ENCODE data around the gene DGKH.
A peak's percentile ranks its signal among the peaks of the same experiment; 100 is the strongest.
"Not testable (repeated sequence)": the region's sequence is repeated elsewhere in the genome, so short reads cannot be mapped to it uniquely, and the experiment has no call there.

The DGKH gene

DNA sequence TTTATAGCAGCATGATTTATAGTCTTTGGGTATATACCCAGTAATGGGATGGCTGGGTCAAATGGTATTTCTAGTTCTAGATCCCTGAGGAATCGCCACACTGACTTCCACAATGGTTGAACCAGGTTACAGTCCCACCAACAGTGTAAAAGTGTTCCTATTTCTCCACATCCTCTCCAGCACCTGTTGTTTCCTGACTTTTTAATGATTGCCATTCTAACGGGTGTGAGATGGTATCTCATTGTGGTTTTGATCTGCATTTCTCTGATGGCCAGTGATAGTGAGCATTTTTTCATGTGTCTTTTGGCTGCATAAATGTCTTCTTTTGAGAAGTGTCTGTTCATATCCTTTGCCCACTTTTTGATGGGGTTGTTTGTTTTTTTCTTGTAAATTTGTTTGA is 114.9 kb downstream of the DGKH start:
- not testable (repeated sequence) for DNase-seq (ENCODE audit: low read depth in 3 of 3)

DNA sequence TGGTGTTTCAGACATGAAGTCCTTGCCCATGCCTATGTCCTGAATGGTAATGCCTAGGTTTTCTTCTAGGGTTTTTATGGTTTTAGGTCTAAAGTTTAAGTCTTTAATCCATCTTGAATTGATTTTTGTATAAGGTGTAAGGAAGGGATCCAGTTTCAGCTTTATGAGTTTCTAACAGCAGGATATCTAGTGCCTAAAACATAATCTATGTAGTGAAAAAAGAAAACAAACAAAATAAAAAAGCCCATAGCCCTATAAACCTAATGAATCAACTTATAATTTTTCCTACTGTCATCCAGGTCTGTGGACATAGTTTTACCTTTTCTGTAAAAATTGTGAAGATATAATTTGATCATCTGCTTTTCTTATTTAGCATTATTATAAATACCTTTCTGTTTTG is 115.5 kb downstream of the DGKH start:
- not testable (repeated sequence) for DNase-seq (ENCODE audit: low read depth in 3 of 3)

DNA sequence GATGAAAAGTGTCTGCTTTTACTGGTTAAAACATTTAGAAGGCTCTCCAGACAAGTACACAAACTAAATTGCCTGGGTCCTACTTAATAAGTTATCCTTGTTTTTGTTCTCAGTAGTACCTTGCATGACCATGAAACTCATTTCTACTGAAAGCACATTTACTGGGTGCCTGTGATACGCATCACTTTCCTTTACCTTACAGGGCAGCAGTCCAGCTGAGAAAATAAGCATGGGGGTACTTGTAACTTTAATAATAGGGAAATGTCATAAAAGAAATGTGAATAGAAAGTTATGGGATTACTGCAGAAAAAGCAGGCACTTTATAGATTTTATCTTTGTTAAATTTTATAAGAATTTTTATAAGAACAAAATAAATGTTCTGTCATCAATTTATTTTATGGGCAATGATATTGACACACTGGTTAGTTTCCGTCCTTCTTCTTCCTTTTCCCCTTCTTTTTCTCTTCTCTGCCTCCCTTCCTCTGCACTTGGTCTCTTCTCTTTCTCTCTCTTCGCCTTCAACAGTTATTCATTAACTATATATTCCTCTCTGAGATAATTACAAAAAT is 116.2 kb downstream of the DGKH start:
- DNase-seq (ENCODE audit: low read depth in 3 of 3): no peak

GRCh38 chr13:42168496-42168895 is 120.0 kb downstream of the DGKH start:
- no peak for DNase-seq (ENCODE audit: low read depth in 3 of 3)

- no peak for DNase-seq (ENCODE audit: low read depth in 3 of 3)
These were observed 121.6 kb downstream of the DGKH start for GRCh38 chr13:42170029-42170428.

DNA sequence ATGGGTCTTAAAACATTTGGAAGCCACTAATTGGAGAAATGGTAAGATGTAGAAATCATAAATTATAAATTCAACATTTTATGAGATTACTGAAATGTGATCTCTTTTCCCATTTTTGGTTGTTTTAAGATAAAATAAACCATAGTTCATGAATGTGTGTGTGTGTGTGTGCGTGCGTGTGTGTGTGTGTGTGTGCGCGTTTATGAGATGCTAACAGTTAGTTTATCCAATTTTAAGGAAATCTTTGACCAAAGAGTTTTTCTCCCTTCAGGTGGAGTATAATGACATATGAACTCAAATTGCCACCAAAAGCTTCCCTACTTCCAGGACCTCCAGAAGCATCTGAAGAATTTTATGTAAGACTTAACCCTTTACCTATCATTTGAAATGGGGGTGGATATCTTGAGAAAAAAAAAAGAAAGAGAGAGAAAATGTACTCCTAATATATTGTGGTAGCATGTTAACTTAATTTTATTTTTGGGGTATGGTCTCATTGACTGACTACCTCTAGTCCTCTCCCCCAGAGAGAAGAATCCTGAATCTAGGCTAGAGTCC is 125.4 kb downstream of the DGKH start:
- DNase-seq (ENCODE audit: low read depth in 3 of 3): no peak

DNA sequence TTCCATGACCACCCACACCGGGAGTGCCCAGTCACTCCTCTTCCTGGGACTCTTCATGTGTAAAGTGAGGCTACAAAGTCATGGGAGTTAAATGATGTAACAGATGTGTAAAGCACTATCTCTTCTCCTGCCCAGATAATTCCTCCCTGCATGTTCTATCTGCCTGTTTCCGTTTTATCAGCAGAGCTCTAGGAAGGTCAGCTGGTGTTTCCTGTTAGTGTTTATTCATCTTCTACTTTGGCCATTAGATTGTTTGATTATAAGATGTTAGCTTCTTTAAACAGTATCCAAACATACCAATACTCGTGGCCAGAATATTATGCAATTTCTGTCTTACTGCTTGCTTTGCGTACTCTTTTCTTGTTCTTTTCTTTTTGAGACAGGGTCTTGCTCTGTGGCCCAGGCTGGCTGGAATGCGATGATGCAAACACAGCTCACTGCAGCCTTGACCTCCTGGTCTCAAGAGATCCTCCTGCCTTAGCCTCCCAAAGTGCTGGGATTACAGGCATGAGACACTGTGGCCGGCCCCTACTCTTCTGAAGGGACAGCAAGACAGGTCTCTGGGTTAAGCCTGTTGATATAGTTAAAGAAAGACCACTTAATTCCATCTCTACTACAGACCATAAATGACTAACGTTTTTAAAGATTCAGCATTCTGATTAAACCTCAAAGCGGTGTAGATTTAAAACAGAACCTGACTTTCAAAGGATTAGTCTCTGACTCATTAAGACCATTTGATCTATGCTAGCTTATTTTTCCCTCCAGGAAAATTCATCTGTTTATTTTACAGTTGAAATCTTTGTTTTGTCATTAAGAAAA is 126.1 kb downstream of the DGKH start:
- no peak for DNase-seq (ENCODE audit: low read depth in 3 of 3)

GRCh38 chr13:42176294-42176693 is 127.8 kb downstream of the DGKH start:
- DNase-seq (ENCODE audit: low read depth in 3 of 3): no peak

GRCh38 chr13:42177189-42177588 is 128.7 kb downstream of the DGKH start:
- no peak for DNase-seq (ENCODE audit: low read depth in 3 of 3)

GRCh38 chr13:42181381-42181953 is 133.0 kb downstream of the DGKH start:
- no peak for DNase-seq (ENCODE audit: low read depth in 3 of 3)

- DNase-seq (ENCODE audit: low read depth in 3 of 3): no peak
These were observed 140.6 kb downstream of the DGKH start for GRCh38 chr13:42189061-42189460.

- DNase-seq (ENCODE audit: low read depth in 3 of 3): no peak
These were observed 142.1 kb downstream of the DGKH start for GRCh38 chr13:42190529-42190928.

DNA sequence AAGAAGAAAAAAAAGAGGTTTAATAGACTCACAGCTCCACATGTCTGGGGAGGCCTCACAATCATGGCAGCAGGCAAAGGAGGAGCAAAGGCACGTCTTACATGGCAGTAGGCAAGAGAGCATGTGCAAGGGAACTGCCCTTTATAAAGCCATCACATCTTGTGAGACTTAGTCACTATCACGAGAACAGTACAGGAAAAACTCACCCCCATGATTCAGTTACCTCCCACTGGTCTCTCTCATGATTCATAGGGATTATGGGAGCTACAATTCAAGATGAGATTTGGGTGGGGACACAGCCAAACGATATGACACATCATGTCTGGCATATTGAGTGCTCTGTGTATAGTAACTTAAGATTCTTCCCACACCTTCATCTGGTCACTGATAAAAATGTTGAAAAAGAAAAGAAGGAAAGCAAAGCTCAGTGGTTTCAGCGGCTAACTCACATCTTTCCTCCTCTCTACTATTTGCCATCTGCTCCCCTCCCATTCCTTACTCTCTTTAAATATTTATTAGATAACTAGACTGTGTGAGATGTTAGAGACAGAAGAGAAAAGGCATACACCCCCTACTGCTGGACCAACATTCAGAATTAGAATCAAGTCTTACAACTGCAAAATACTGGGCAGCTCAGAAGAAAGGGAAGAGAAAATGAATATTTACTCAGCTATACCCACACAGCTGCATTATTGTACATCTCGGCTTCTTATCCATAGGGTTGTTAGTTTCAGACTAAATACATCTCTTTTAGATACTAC is 163.4 kb downstream of the DGKH start:
- no peak for DNase-seq (ENCODE audit: low read depth in 3 of 3)

GRCh38 chr13:42214446-42214845 is 166.0 kb downstream of the DGKH start:
- DNase-seq (ENCODE audit: low read depth in 3 of 3): no peak

DNA sequence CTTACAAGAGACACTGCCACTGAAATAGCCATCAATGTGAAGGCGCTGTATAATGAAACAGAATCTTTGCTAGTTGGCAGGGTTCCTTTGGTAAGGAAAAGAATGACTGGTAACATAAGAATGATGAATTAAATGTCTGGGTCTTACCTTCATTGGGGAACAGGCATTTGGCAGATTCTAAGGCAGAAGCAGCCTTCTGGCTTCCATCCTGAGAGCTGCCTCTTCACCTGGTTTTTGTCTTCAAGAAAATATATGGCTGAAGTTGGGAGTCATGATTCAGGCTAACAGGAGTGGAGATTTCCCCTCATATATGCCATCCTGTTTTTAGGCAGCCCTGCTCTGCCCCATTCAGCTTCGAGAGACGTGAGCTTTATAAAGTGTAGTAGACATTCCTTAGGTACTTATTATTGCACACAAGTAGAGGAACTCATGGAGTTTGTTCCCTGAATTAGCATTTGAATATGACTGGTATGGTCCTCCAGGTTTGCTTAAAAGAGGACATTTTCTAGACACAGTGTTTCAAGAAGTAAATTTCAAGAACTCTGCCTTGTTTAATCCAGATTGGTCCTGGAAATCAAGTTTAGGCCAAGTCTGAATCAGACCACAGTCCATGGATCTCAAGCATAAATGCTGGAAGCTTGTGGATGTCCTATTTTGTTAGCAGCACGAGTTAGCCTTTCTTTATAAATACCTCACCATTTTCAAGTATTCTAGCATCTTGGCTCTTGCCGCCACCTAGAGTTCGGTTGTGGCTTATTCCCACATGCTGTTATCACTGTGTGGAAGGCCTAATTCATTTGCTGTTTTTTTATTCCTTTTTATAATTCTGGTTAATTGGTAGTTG is 167.4 kb downstream of the DGKH start:
- DNase-seq (ENCODE audit: low read depth in 3 of 3): peak in 1 of 3 donors; percentile 3

DNA sequence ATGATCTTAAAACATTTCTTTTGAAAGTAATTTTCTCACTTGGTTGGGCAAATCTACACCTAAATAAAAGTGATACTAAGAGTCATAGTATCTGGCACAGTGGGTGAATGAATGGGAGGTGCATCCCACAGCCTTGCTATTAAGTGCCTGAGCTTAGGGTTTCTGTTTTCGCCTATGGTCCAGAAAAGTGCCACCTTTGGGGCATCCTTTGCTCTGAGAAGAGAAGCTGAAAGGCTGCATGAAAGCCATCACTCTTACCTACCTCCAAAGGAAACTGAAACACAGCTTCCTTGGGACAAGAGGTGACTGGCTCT is 167.9 kb downstream of the DGKH start:
- no peak for DNase-seq (ENCODE audit: low read depth in 3 of 3)

GRCh38 chr13:42218576-42218975 is 170.1 kb downstream of the DGKH start:
- DNase-seq (ENCODE audit: low read depth in 3 of 3): no peak

DNA sequence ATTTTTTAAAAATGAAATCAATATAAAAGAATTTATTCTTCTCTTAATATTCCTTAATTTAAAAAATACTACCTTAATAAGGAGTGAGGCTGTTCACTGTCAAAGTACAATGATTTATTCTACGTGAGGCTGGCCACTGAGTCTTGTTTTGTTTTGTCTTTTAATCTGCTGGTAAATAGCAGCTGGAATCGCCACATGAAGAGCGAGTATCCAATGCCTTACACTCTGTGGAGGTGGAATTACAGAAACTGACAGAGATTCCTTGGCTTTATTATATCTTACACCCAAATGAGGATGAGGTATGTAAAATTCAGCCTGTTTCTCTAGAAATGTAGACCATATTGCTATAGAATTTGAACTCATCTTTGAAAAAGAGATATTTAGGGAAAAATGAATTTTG is 170.6 kb downstream of the DGKH start:
- no peak for DNase-seq (ENCODE audit: low read depth in 3 of 3)

DNA sequence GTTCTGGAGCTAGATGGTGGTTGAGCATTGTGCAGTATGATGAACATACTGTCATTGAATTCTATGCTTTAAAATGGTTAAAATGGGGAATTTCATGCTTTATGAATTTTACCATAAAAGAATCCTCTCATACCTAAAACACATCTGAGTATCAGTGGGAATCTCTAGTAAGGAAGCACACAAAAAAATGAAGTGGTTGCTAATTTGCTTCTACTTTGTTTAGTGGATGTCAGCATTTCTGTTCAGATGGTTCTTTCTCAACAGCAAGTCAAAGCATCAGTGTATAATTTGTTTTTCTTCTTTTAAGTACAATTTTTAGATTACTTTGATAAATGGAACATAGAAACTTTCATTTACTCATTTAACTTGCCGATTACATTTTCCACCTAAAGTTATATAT is 171.4 kb downstream of the DGKH start:
- DNase-seq (ENCODE audit: low read depth in 3 of 3): no peak

DNA sequence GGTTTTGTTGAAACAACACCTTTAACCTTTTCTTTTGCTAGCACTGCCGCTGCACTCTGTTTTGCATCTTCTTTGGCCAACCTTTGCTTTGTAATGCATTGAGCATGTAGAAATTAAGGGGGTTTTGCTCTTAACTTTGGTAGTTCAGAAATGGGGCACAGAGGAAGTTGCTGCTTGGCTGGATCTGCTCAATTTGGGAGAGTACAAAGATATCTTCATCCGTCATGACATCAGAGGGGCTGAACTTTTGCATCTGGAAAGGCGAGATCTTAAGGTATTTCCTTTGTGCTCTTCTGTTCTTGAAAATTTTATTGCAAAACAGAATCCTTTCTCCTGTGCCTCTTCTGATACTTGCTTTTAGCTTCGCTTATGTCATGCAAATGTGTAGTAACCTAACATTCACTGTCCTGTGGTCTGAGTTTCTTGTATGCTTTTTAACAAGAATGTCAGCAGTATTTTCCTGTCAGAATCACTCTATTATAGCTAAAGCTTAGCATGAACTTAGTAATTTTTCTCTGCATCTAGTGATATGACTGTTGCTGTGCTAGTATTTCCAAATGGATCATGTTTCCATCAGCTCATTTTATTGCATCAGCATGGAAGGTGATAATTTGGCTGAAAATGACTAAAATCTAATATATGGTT is 172.8 kb downstream of the DGKH start:
- DNase-seq (ENCODE audit: low read depth in 3 of 3): no peak

DNA sequence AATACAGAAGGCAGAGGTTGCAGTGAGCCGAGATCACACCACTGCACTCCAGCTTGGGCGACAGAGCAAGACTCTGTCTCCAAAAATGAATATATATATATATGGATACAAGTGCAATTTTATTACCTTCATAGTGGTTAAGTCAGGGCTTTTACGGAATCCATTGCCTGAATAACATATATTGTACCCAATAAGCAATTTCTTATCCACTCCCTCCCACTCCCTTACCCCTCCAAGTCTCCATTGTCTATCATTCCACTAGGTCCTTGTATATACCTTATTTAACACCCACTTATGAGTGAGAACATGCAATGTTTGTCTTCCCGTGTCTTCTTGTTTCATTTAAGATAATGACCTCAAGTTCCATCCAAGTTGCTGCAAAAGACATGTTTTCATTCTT is 175.2 kb downstream of the DGKH start:
- no peak for DNase-seq (ENCODE audit: low read depth in 3 of 3)

Data from stimulated activated CD4-positive, alpha-beta T cell treated with anti-CD3 and anti-CD28 coated beads, TNF-alpha, amount 100 ng/mL, for 48 hours (primary cell).